ENCODE measurements around the gene RABGAP1. TPM values are rescaled to one million over a fixed set of nuclear protein-coding genes. Genes with fewer than 3 reads are reported as not detected.

The RABGAP1 gene
- total RNA-seq, 1 donor from 2014 or later: 32.7 TPM

DNA sequence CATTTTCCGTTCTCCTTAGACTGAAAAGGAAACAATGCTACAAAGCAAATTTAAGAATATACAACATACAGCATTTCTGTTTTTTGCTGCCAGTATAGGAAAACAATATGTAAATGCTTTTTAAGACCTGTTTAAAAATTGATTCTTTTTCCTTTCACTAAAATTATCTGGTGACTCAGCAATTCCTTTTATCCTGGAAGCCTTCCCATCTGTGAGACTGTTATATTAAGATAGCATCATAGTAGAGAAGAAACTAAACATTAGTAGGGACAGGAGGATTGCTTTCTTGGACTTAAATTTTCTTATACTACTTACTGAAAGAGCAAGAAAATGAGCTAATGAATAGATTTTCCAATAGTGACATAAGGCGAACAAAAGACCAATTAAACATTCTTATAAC, 62.6 kb downstream of the RABGAP1 start:
- intact Hi-C loops (cut with micrococcal nuclease): no loop called here

GRCh38 chr9:123005964-123006363, 65.1 kb downstream of the RABGAP1 start:
- intact Hi-C loops (cut with micrococcal nuclease): no loop called here

- intact Hi-C loops (cut with micrococcal nuclease): no loop called here
Measured at GRCh38 chr9:123007269-123007668, 66.4 kb downstream of the RABGAP1 start.

DNA sequence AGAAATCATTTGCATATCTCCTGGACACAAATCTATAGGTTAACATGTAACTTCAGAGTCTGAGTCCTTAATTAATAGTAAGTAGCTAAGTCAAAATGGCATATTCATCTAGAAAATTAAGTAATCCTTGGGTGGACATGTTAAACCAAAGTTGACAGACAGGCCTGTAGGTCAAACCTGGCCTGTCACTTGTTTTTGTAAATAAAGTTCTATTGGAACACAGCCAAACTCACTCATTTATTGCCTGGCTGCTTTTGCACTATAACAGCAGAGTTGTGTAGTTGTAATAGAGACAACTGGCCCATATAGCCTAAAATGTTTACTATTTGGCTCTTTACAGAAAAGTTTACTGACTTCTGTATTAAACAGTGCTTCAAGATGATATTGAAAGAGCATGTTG, 68.1 kb downstream of the RABGAP1 start:
- intact Hi-C loops (cut with micrococcal nuclease): no loop called here

DNA sequence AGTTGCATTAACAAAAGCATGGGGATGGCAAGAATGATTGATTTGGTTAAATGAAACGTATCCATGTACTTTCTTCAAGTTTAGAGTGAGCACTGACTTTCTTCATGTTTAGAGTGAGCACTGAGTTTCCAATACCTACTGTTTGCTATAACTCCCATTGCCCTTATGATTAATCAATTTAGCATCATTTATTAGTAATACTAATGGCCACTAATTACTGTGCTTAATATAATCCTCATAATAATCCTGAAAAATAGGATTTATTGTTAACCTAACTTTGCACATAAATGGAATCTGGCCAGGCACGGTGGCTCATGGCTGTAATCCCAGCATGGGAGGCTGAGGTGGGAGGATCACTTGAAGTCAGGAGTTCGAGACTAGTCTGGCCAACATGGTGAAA, 70.6 kb downstream of the RABGAP1 start:
- intact Hi-C loops (cut with micrococcal nuclease): no loop called here

DNA sequence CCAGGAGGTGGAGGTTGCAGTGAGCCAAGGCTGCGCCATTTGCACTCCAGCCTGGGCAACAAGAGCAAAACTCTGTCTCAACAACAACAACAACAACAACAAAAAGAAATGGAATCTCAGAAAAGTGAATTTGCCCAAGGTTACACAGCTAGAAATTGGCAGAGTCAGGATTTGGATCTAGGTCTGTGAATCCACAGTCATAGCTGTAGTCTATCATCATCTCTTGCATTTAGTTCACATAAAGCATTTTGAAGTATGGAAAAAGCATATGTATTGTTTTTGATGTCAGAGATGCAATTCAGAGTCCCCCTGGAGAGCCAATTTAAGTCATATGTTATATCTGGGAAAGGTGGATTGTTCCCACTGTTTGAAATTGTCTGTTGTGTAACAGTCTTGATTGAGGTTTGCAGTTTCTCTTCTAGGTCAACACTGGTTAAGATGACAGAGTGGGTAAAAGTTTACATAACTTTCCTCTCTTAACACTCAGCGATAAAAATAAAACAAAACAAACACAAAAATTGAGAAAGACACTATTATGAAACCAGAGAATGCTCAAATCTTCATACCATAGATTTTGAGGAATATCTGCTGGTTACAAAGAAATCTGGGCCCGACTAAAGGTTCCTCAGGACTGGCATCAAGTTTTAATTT, 71.2 kb downstream of the RABGAP1 start:
- intact Hi-C loops (cut with micrococcal nuclease): no loop called here

DNA sequence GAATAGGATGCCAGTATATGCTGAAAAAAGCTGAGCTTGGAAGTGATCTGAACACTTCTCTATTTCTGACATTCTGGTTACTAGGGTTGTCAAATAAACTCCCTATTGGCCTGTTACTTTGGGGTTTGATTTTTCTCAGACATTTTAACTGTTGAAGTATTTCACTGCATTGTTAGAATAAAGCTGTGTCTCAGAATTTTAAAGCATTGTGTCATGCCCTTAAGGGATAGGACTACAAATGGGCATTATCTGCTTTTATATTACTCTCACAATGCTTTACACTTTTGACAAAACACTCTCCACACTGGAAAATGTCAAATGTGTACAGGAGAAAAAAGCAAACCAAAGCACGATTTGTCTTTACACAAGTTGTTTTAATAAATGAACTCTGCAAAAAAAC, 75.8 kb downstream of the RABGAP1 start:
- intact Hi-C loops (cut with micrococcal nuclease): no loop called here

DNA sequence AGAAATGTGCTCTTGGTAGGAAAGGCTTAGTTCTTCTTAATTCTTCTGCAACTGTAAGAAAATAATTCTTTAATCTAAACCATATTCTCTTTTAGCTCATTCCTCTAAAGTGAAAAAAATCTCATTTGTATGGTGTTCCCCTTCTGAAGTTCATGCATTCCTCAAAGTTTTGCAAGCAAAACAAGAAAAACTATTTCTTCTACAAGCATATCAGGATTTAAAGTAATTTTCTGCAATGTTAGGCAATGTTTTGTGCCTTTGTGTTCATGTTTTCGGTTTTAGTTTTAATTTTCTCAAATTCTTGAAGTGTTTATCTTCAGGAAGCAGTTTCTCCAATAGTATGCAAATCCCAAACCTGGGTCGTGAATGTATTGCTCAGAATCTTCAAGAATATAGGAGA, 80.0 kb downstream of the RABGAP1 start:
- intact Hi-C loops (cut with micrococcal nuclease): no loop called here

DNA sequence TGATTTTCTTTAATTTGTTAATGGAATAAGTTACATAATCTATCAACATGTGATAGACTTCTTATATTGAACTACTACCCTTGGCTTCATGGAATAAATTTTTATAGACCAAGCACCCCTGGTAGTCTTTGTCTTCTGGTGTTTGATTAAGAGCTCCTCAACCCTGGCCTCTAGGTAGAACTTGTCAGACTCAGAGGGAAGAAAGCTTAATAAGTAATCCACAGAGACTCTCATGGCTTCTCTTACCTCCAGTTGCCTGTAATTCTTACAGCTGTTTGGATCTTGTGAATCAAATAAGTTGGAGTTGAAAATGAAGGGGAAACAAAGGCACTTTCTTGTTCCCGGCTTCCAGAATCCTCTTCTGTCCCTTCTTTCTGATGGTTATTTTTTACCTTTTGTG, 85.6 kb downstream of the RABGAP1 start:
- intact Hi-C loops (cut with micrococcal nuclease): no loop called here

DNA sequence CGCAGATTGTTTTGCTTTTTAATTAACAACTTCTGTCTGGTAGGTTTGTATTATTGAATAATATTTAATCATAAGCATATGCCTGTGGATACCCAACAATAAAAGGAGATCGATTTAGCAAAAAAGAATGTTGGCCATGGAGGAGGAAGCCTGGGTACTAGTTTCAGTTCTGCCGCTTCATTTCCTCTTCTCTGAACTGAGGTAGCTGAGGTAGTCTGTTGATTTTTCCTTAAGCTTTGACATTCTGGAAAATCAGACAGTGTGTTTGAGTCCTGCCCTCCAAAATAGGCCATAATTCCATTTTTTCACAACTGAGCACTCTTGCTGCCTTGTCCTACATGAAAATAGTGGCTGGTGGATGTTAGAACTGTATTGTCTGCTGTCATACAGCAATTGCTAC, 86.7 kb downstream of the RABGAP1 start:
- intact Hi-C loops (cut with micrococcal nuclease): no loop called here

- intact Hi-C loops (cut with micrococcal nuclease): no loop called here
Measured at GRCh38 chr9:123028136-123028535, 87.3 kb downstream of the RABGAP1 start.

DNA sequence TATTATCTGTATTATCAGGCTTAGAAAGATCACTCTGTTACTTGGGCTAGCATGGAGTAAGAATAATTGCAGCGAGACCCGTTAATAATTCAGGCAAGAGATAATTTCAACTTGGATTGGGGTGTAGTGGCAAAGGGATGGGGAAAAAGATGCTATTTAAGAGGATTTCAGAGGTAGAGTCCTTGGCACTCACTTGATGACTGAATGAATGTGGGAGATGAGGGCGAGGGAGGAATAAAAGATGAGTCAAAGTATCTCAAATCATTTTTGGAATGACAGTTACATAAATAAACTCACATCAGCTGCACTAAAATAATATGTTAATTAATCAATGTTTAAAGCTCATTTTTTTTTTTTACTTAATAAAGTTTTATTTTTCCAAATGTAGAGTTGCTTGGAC, 88.2 kb downstream of the RABGAP1 start:
- intact Hi-C loops (cut with micrococcal nuclease): no loop called here

GRCh38 chr9:123031963-123032362, 91.1 kb downstream of the RABGAP1 start:
- intact Hi-C loops (cut with micrococcal nuclease): no loop called here

DNA sequence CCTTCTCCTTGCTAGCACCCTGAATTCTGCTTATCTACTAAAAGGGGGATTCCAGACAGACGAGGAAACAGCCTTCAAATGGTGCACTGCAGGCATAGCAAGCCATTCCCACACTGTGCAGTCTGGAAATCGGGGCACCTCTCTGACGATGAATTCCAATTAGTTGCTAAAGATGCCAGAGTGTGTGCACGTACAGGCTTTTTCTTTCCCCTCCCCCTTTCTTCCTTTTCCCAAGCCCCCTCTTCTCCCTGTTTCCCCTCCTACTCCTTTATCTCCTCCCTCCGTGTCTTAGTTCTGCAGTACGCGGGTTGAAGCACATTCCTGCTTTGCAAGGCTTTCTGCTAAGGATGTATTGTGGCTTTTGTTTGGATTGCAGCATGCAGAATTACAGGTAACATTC, 92.5 kb downstream of the RABGAP1 start, which contains the start of gene GPR21:
TSS of gene GPR21 (plus strand) at position 316 of the 400 bp plus-strand sequence. CDS start 900 bp downstream, outside the sequence.
- intact Hi-C loops (cut with micrococcal nuclease): no loop called here

GRCh38 chr9:123033864-123034601, 93.2 kb downstream of the RABGAP1 start:
- intact Hi-C loops (cut with micrococcal nuclease): no loop called here

GRCh38 chr9:123034881-123035510, 94.2 kb downstream of the RABGAP1 start:
- intact Hi-C loops (cut with micrococcal nuclease): no loop called here

- intact Hi-C loops (cut with micrococcal nuclease): no loop called here
Measured at GRCh38 chr9:123035791-123036190, 95.0 kb downstream of the RABGAP1 start.

DNA sequence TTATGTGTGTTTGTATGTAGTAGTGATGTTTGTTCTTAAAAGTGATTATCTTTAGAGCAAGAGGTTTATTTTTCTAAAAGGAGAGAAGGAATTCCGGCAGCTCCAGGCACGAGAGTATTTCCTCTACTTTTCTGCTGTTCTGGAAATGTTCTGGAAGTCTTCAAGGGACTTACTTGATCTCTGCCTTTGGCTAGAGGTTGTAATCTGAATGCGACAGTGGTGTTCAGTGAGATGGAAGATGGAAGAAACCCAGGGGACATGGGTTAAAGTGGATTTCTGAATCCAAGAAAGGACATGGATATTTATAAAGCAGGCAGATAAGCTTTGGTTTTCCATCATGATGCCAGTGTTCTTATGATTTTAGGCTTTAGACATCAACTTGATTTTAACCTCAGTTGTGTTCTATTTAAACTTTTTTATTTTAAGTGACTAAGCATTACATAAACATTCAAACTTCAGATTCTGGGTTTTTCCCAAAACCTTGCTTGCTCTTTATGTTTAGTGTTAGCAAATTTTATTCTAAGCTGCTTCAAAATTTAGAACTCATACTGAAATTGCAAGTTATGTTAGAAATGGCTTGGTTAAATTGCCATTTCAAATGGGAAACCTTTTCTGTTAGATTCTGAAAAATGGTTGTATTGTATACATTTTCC, 96.2 kb downstream of the RABGAP1 start:
- intact Hi-C loops (cut with micrococcal nuclease): no loop called here

GRCh38 chr9:123039617-123040219, 98.9 kb downstream of the RABGAP1 start:
- intact Hi-C loops (cut with micrococcal nuclease): no loop called here

DNA sequence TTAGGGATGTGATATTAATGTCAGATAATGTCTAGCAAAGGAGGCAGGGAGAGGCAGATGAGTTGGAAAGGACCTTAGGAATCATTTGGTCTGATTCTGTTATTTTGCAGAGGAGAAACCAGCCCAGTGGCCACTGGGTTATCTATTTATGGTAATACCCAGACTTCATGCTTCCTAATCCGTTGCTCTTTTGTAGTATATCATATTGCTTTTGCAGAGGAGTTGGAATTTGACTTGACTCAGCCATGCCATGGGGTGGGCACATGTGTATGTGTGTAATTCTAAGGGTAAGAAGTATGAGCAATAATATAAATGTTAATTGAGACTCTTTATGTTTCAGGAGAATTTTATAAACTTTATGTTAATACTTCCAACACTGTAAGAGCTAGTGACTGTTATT, 100.0 kb downstream of the RABGAP1 start:
- intact Hi-C loops (cut with micrococcal nuclease): no loop called here

GRCh38 chr9:123041489-123041888, 100.7 kb downstream of the RABGAP1 start:
- intact Hi-C loops (cut with micrococcal nuclease): no loop called here

Data from T-helper 2 cell treated with Interferon-gamma antibody and Interleukin-4, amounts not matched to agents 100 ng/mL and 5 ng/mL, for 36 hours (primary cell).